ENCODE results near the gene TEX264.

DNA sequence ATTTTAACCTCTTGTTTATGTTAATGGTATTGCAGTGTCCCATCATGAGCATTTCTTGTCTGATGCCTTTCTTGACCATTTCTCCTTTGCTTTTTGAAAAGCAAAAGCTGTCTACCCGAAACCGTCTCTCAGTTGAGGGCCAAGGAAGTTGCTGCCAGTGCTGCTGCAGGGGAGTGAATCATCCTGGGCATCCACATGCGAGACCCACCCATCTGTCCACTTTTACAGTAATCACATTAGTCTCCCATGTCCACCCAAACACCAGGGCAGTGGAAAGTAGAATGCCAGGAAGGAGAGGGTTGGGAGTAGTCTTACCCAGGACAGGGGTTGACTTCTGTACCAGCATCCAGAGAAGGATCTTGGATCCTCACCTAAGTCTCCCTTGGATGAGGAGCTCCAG is 48.6 kb upstream of the TEX264 start:
- TF ChIP-seq, protein P1, sequence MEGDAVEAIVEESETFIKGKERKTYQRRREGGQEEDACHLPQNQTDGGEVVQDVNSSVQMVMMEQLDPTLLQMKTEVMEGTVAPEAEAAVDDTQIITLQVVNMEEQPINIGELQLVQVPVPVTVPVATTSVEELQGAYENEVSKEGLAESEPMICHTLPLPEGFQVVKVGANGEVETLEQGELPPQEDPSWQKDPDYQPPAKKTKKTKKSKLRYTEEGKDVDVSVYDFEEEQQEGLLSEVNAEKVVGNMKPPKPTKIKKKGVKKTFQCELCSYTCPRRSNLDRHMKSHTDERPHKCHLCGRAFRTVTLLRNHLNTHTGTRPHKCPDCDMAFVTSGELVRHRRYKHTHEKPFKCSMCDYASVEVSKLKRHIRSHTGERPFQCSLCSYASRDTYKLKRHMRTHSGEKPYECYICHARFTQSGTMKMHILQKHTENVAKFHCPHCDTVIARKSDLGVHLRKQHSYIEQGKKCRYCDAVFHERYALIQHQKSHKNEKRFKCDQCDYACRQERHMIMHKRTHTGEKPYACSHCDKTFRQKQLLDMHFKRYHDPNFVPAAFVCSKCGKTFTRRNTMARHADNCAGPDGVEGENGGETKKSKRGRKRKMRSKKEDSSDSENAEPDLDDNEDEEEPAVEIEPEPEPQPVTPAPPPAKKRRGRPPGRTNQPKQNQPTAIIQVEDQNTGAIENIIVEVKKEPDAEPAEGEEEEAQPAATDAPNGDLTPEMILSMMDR (conservative IDR thresholded peaks at IDR 0.05): no peak
- TF ChIP-seq EZH2 (IDR thresholded peaks at IDR 0.05; ENCODE audit: low read depth): no peak

All from PC-9 (cell line).